GM12875 (cell line): ENCODE measurements around the gene STK11.
"Not testable (repeated sequence)": the region's sequence is repeated elsewhere in the genome, so short reads cannot be mapped to it uniquely, and the experiment has no call there.

Experiments used
- H3K4me3 ChIP-seq: one replicate; pipeline ENCODE4 v1.5.1; 2011; ENCODE audit warnings: low read depth, low read length, control low read depth
- TF ChIP-seq, protein P1 (sequence below): IDR thresholded peaks from 2 replicates; pipeline ENCODE4 v1.5.1; 2011; ENCODE audit warnings: low read depth, mild to moderate bottlenecking, control low read depth, inconsistent platforms, low read length, moderate library complexity, borderline replicate concordance; ENCODE audit not compliant: insufficient read depth

STK11 gene

DNA sequence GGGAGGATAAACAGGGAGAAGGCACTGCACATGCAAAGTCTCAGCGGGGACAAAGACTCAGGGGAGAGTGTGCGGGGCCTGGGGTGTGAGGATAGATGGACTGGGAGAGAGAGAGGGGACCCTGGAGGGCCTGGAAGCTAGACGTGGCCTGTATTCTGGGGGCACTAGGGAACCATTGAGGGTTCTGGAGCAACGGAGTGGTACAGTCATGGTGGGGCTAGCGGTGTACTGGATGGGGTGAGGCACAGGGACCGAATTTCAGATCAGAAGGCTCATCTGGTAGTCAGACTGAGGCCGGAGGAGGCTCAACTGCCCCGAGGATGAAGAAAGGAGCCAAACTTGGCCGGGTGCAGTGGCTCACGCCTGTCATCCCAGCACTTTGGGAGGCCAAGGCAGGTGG lies 23.5 kb upstream of the STK11 start:
- H3K4me3 ChIP-seq: no peak overlapping the region
- TF ChIP-seq, protein P1, sequence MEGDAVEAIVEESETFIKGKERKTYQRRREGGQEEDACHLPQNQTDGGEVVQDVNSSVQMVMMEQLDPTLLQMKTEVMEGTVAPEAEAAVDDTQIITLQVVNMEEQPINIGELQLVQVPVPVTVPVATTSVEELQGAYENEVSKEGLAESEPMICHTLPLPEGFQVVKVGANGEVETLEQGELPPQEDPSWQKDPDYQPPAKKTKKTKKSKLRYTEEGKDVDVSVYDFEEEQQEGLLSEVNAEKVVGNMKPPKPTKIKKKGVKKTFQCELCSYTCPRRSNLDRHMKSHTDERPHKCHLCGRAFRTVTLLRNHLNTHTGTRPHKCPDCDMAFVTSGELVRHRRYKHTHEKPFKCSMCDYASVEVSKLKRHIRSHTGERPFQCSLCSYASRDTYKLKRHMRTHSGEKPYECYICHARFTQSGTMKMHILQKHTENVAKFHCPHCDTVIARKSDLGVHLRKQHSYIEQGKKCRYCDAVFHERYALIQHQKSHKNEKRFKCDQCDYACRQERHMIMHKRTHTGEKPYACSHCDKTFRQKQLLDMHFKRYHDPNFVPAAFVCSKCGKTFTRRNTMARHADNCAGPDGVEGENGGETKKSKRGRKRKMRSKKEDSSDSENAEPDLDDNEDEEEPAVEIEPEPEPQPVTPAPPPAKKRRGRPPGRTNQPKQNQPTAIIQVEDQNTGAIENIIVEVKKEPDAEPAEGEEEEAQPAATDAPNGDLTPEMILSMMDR: no peak

DNA sequence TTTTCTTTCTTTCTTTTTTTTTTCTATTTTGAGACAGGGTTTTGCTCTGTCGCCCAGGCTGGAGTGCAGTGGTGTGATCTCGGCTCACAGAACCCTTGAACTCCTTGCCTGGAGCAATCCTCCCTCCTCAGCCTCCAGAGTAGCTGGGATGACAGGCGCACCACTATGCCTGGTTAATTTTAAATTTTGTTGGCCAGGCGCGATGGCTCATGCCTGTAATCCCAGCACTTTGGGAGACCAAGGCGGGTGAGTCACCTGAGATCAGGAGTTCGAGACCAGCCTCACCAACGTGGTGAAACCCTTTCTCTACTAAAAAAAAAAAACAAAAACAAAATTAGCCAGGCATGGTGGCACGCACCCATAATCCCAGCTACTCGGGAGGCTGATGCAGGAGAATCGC lies 22.9 kb upstream of the STK11 start:
- H3K4me3 ChIP-seq: no peak overlapping the region
- TF ChIP-seq, protein P1: no peak

DNA sequence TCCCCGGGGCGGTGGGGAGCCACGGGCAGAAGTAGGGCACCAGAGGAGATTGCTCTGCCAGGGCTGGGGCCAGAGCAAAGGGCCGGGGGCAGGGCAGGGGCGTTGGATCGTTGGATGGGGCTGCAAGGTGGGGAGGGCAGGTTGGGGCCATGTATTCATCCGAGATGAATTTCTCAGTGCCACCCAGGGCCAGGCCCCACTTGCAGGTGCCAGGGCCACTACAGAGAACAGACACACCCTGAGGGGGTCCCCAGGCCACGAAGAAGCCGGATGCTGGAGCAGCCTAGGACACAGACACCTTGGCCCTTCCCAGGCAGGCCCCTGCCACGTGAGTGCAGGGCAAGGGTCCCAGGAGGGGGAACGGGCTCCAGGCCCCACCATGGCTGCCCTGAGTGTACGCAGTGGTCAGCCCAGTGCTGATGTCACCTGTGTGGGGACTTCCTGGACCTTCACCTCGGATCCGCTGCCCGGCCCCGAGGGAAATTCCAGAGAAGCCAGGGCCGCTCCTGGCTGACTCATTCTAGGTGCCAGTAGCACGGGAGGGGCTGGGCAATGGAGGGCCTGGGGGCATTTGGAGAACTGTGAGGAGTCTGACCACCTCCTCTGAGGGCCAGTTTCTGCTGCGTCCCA lies 21.9 kb upstream of the STK11 start:
- H3K4me3 ChIP-seq: no peak overlapping the region
- TF ChIP-seq, protein P1: no peak

DNA sequence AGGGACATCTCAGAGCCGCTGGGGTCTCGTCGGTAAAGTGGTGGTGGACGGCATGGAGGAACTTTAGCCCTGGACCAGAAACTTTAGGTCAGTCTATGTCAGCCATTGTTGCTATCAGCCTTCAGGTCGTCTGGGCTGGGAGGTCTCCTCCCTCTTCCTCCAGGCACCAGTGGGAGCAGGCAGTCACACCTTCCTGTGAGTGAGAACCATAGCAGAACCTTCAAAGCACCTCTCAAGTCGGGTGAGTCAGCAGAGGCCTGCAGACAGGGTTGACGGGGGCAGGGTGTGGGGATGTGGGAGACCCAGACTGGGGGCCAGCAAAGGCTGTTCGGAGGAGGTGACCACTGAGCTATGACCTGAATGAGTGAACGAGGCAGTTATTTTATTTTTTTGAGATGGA lies 16.2 kb upstream of the STK11 start:
- TF ChIP-seq, protein P1: no peak
- H3K4me3 ChIP-seq: no peak overlapping the region

DNA sequence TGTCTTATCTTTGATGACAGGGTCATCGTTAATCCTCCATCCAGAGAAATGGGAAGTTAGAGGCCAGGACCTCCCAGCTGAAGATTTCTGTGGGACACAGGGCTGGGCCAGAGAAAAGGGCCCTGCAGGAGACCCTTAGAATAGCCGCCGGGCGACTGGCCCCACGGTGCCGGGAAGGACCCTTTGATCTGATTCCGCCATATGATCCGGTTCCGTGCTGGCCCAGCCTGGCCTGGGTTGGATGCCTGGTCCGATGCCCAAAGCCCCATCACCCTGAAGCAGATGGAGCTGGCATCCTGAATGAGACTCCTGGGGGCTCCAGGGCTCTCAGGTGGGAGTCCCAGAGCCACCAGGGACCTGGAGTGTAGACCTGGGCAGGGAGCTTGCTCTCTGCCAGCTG lies 6.0 kb upstream of the STK11 start:
- TF ChIP-seq, protein P1: no peak
- H3K4me3 ChIP-seq: no peak overlapping the region

DNA sequence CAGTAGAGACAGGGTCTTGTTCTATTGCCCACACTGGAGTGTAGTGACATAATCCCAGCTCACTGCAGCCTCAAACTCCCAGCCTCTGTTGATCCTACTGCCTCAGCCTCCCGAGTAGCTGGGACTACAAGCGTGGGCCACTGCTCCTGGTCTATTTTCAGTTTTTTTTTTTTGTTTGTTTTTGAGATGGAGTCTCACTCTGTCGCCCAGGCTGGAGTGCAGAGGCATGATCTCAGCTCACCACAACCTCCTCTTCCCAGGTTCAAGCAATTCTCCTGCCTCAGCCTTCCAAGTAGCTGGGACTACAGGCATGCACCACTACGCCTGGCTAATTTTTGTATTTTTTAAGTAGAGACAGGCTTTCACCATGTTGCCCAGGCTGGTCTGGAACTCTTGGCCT lies 5.0 kb upstream of the STK11 start:
- not testable (repeated sequence) for H3K4me3 ChIP-seq

DNA sequence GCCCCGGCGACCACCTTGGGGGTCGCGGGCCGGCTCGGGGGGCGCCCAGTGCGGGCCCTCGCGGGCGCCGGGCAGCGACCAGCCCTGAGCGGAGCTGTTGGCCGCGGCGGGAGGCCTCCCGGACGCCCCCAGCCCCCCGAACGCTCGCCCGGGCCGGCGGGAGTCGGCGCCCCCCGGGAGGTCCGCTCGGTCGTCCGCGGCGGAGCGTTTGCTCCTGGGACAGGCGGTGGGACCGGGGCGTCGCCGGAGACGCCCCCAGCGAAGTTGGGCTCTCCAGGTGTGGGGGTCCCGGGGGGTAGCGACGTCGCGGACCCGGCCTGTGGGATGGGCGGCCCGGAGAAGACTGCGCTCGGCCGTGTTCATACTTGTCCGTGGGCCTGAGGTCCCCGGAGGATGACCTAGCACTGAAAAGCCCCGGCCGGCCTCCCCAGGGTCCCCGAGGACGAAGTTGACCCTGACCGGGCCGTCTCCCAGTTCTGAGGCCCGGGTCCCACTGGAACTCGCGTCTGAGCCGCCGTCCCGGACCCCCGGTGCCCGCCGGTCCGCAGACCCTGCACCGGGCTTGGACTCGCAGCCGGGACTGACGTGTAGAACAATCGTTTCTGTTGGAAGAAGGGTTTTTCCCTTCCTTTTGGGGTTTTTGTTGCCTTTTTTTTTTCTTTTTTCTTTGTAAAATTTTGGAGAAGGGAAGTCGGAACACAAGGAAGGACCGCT lies 729 bp downstream of the STK11 start:
- peak overlapping the region; percentile 92 for H3K4me3 ChIP-seq
- TF ChIP-seq, protein P1: no peak
